Measurements from ENCODE around the gene TBK1.

The TBK1 gene

GRCh38 chr12:64452559-64453329 is 824 bp downstream of the TBK1 start:
- no peak for DNase-seq

DNA sequence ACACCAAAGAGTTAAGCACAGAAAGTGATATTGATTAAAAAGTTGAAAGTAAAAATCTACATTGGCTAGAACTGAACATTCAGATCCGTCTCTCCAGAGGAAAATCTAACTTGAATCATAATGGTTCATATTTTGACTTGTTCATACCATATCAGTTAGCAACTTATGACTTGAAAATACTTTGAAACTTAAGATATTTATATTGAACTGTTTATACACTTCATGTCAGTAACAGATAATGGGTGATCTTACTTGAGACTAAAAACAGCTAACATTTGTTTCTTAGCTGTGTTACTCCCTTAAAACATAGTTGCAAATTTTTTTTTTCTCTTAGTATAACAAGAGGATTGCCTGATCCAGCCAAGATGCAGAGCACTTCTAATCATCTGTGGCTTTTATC is 3.6 kb downstream of the TBK1 start:
- no peak for DNase-seq

- no peak for DNase-seq
These were observed 4.2 kb downstream of the TBK1 start for GRCh38 chr12:64456119-64456518.

- DNase-seq, result no peak
These were observed 5.1 kb downstream of the TBK1 start for GRCh38 chr12:64457032-64457431.

- DNase-seq, result no peak
These were observed 5.5 kb downstream of the TBK1 start for GRCh38 chr12:64457466-64457865.

DNA sequence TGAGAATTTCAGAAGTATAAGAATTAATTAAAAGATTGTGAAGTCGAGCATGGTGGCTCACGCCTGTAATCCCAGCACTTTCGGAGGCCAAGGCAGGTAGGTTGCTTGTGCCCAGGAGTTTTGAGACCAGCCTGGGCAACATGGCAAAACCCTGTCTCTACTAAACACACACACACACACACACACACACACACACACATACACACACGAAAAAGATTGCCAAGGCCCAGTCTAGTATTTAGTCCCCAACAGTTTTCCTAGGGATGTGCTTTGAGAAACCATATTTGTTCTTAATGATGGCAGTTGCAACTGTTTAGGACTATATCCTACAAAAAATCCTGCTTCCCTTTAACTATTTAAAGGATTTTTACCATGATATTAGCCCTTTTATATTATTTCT is 6.0 kb downstream of the TBK1 start:
- no peak for DNase-seq

- DNase-seq, result no peak
These were observed 7.5 kb downstream of the TBK1 start for GRCh38 chr12:64459394-64459891.

GRCh38 chr12:64461634-64462414 is 9.9 kb downstream of the TBK1 start:
- no peak for DNase-seq

DNA sequence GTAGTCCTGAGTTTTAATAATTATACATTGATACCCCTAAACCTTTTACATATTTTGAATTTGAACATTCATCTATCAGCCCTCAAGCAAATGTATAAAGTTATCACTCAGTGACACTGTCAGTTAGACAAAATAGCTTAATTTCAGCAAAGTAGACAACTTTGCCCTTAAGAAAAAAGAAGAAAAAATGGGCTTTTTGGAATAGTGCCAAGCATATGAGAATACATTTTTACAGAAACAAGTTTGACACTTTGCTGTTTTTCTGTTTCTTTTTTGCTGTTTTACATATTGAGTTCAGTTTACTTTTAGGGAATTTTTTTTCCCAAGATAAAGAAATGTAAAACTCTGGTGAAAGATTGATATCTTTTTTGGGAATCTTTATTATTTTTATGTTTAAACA is 14.3 kb downstream of the TBK1 start:
- no peak for DNase-seq

GRCh38 chr12:64468966-64469365 is 17.0 kb downstream of the TBK1 start:
- no peak for DNase-seq

DNA sequence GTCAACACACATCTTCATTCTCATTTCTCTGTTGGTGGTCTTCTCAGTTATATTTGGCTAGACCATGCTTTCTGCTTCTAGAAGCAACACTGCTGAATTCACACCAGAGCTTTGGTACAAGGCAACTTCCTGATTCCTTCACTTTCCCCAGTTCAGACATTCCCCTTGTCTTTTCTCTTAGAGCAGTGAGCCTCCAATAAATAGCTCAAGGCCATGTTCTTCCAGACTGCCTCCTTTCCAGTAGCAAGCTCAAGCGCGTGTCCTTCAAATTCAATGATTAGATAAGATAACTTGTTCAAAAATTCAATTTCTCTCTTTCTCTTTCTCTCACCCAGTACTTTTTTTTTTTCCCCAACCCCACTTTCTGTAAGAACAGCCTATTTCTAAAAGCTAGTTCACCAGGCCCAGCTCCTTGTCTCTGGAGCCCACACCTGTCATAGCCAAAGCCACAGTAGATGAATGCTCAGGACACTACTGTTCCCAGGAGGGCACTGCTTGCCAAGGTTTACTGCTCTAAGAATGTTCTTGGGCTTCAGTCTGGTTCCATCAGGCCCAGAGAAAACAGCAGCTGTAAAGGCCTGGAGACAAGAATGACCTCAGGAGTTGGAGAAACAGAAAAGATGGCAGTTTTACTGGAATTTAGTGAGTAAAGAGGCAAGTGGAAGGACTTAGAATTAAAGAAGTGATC is 17.7 kb downstream of the TBK1 start:
- DNase-seq, result no peak

DNA sequence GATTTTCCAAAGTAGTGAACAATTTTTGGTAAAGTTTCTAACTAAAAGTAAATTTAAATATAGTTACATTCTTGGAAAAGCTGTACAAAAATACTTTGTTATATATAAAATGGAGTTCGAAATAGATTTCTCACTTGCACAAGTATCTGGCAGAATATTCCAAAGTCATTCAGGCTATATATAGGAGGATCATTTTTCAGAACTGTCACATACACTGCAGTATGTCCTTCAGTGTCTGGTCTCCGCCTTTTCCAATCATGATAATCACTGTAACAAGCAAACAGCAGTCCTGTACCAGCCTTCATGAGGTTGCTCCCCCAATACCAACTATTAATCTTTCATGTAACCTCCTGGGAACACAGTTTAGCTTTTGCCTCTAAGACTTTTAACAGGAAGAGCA is 18.6 kb downstream of the TBK1 start:
- no peak for DNase-seq

- no peak for DNase-seq
These were observed 21.3 kb downstream of the TBK1 start for GRCh38 chr12:64473176-64473575.

DNA sequence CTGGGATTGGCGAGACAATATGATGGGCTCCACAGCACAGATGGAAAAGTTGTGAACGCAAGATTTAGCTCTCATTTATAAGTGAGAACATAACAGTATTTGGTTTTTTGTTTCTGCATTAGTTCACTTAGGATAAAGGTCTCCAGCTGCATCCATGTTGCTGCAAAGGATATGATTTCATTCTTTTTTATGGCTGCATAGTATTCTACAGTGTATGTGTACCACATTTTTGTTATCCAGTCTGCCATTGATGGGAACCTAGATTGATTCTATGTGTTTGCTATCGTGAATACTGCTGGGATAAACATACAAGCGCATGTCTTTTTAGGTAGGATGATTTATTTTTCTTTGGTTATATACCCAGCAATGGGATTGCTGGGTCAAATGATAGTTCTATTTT is 23.6 kb downstream of the TBK1 start:
- DNase-seq, result no peak

DNA sequence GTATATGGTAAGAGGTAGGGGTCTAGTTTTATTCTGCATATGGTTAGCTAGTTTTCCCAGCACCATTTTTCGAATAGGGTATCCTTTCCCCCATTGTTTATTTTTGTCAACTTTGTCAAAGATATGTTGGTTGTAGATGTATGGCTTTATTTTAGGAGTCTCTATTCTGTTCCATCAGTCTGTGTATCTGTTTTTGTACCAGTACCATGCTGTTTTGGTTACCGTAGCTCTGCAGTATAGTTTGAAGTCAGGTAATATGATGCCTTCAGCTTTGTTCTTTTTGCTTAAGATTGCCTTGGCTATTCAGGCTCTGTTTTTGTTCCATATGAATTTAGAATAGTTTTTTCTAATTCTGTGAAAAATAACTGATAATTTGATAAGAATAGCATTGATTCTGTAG is 24.9 kb downstream of the TBK1 start:
- no peak for DNase-seq

DNA sequence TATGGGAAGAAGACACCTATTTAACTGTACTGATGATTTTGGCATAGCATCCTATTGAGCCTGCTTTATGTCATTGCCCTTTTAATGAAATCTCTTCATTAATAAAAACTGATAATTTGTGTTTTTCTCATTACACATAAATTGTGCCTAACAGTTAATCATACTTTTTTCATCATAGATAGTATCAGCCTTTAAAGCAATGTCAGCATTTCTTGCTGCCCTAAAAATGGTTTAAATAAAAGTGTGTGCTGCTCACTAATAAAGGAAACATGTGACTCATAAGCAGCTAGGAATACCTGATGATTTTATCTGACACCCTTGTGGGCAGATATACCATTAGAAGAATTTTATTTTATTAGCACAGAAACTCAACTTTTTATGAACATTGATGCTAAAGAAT is 26.7 kb downstream of the TBK1 start:
- no peak for DNase-seq

DNA sequence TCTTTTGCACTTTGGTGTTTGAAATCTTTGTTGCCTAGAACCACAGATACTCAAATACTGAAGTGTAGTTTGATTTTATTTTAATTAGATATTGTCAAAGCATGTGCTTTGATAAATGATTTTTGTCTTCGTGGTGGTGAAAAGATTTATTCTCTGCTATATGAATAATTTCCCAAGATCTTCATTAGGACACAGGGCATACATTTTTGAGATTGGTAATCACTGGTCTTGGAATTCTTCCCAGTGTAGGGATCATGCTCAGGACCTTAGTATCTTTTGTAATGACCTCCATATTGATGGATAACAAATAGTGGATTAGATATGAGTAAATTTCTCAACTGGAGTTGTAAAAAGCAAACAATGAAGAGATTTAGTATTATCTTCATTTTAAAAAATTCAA is 28.2 kb downstream of the TBK1 start:
- no peak for DNase-seq

DNA sequence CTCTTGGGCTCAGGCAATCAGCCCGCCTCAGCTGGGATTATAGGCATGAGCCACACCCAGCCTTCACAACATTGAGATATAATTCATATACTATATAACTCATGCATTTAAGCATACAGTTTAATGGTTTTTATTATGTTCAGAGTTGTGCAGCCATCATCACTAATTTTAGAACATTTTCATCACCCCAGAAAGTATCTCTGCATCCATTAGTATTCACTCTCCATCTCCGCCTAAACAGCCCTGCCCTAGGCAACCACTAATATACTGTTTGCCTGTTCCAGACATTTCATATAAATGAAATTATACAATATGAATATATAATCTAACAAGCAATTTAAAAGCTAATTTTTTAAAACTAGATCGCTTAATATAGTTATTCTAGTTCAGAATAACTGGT is 34.7 kb downstream of the TBK1 start:
- no peak for DNase-seq

- DNase-seq, result no peak
These were observed 39.8 kb downstream of the TBK1 start for GRCh38 chr12:64491718-64492117.

- DNase-seq, result no peak
These were observed 41.6 kb downstream of the TBK1 start for GRCh38 chr12:64493513-64493912.

GRCh38 chr12:64494998-64495729 is 43.2 kb downstream of the TBK1 start:
- DNase-seq, result no peak

- DNase-seq, result no peak
These were observed 45.0 kb downstream of the TBK1 start for GRCh38 chr12:64496839-64497400.

DNA sequence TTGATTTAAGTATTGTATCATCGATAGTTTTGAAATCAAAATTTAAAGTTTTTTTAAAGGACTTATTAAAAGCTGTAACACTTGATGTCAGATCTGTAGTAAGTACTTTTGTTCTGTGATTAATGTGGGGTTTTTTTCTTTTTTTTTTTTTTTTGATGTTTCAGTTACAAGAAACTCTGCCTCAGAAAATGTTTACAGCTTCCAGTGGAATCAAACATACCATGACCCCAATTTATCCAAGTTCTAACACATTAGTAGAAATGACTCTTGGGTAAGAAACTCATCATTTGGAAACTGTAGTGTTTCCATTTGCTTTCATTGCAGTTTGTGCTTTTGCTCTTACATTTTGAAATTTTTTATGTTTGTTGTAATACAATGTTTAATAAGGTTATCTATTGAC is 45.6 kb downstream of the TBK1 start:
- DNase-seq, result no peak

Data from cortex of kidney (tissue), 1 donor.